Measurements from ENCODE around the gene ACOT8. TPM values are rescaled to one million over a fixed set of nuclear protein-coding genes. Genes with fewer than 3 reads are reported as not detected.

The ACOT8 gene
- total RNA-seq, 4 donors from 2014 or later, result 21.9 to 32.6 (median 27.1) TPM

- no peak for TF ChIP-seq CTCF (IDR thresholded peaks at IDR 0.05; ENCODE audit: low read depth)
These were observed 28.6 kb downstream of the ACOT8 start for GRCh38 chr20:45828589-45828988.

GRCh38 chr20:45827712-45828111 lies 29.5 kb downstream of the ACOT8 start:
- TF ChIP-seq CTCF (IDR thresholded peaks at IDR 0.05; ENCODE audit: low read depth), result no peak

- no peak for TF ChIP-seq CTCF (IDR thresholded peaks at IDR 0.05; ENCODE audit: low read depth)
These were observed 30.1 kb downstream of the ACOT8 start, which contains the start of gene TNNC2 for GRCh38 chr20:45827030-45827652. Gene TNNC2, minus strand, starts transcription at chr20:45827312. Its CDS starts 64 bp downstream, at chr20:45827248.

GRCh38 chr20:45826381-45827019 lies 30.7 kb downstream of the ACOT8 start:
- TF ChIP-seq CTCF (IDR thresholded peaks at IDR 0.05; ENCODE audit: low read depth), result no peak

- TF ChIP-seq CTCF (IDR thresholded peaks at IDR 0.05; ENCODE audit: low read depth), result no peak
These were observed 33.0 kb downstream of the ACOT8 start for GRCh38 chr20:45823949-45824835.

GRCh38 chr20:45822857-45823256 lies 34.3 kb downstream of the ACOT8 start:
- no peak for TF ChIP-seq CTCF (IDR thresholded peaks at IDR 0.05; ENCODE audit: low read depth)

GRCh38 chr20:45821947-45822346 lies 35.2 kb downstream of the ACOT8 start:
- no peak for TF ChIP-seq CTCF (IDR thresholded peaks at IDR 0.05; ENCODE audit: low read depth)
